ENCODE measurements around the gene CBX8. TPM values are rescaled to one million over a fixed set of nuclear protein-coding genes. Genes with fewer than 3 reads are reported as not detected.

CBX8 gene
- total and polyA plus RNA-seq, 2 of the 13 experiments (the other 11 are each of a cell fraction or from before 2014, with no cell fraction given), result 0.34 to 12.6 TPM

- TF ChIP-seq UBTF (CRISPR knock-in tag; IDR thresholded peaks at IDR 0.05), result peak; percentile 78
- TF ChIP-seq MATR3 (CRISPR knock-in tag; IDR thresholded peaks at IDR 0.05), result no peak
Observed at GRCh38 chr17:79811011-79811867, 14.4 kb upstream of the CBX8 start (continued).

GRCh38 chr17:79810130-79811010 lies 13.5 kb upstream of the CBX8 start:
- Histone ChIP-seq H3K4me2 (ENCODE audit: low read depth, low read length) (peak overlapping the region; percentile 86), H3K9me3 (ENCODE audit: low read length) (no peaks in the 10 kb centered on the region), H2AFZ (ENCODE audit: low read length) (no peak overlapping the region), H3K9ac (ENCODE audit: insufficient read depth, low read depth, low read length) (peak overlapping the region; percentile 59; the same call in 1 of the 2 replicates), H3K4me3 (replicated peaks in 1 of 3; ENCODE audit: insufficient read depth in 1 of 3, low read depth in 2 of 3, low read length in 3 of 3) (peak overlapping the region in 2 of 3 experiments; percentile 38 to 62; a peak in 3 of 6 replicates), H3K27ac (ENCODE audit: extremely low read length, insufficient read depth, low read length) (no peak overlapping the region), H3K79me2 (ENCODE audit: insufficient read depth, low read length) (no peaks in the 10 kb centered on the region), H3K4me1 (ENCODE audit: insufficient read depth, low read length) (peaks cover 49% of the 10 kb centered on the region), H3K36me3 (replicated peaks in 1 of 2; ENCODE audit: control insufficient read depth in 1 of 2, insufficient read depth in 2 of 2, low read length in 2 of 2) (no peaks in the 10 kb centered on the region), H4K20me1 (ENCODE audit: insufficient read depth, low read length) (no peaks in the 10 kb centered on the region), H3K27me3 (ENCODE audit: control insufficient read depth in 1 of 2, insufficient read depth in 2 of 2, low read length in 2 of 2) (peaks cover 25 to 68% of the 10 kb centered on the region in 2 experiments)
- FAIRE-seq (peak; percentile 18), ATAC-seq (peak; percentile 77), DNase-seq (ENCODE audit: low spot score) (peak; percentile 83)
- no TSS peak for BruUV-seq (replicated peaks)
- intact Hi-C loops (cut with micrococcal nuclease; ENCODE audit: unreplicated experiment), result loop anchor here (1.0 to 2.0 kb wide), 2 partner anchors 22 to 182 kb away; no protein-coding TSS in a partner anchor
- WGBS (ENCODE audit: low lambda C conversion rate), result 4% methylated on average over 74 of the region's 79 CpGs
- ChIA-PET CTCF (ENCODE audit: low intra/inter-chr PET ratio, low total read pairs) (interaction anchor here (0.5 to 2.3 kb wide), 6 partner anchors 20 to 161 kb away, joined by 3 to 14 read pairs (median 6); no protein-coding TSS in a partner anchor), POLR2A (interaction anchor here (0.6 to 16.5 kb wide), 17 partner anchors 9 to 782 kb away, joined by 3 to 274 read pairs (median 5); partner anchors contain the start of genes CBX4 and CBX8)
- in situ Hi-C loops (cut with HindIII; ENCODE audit: extremely low pct_ligation_motif_present, low pct_unique_long_range_greater_than_20kb), result loop anchor here (5.0 kb wide), 1 partner anchor 182 kb away; no protein-coding TSS in a partner anchor
- peak; percentile 92 for TF ChIP-seq HNRNPK (IDR thresholded peaks at IDR 0.05; ENCODE audit: low read depth, low read length, poor library complexity, severe bottlenecking)
- no peak for TF ChIP-seq ZNF800 (CRISPR knock-in tag; IDR thresholded peaks at IDR 0.05)
- no peak for TF ChIP-seq TRAFD1 (CRISPR knock-in tag; IDR thresholded peaks at IDR 0.05; ENCODE audit: borderline replicate concordance)
- no peak for TF ChIP-seq KAT8 (CRISPR knock-in tag; IDR thresholded peaks at IDR 0.05)
- TF ChIP-seq NR2F2 (IDR thresholded peaks at IDR 0.05; ENCODE audit: borderline replicate concordance, low read depth), result no peak
- TF ChIP-seq ETV5 (CRISPR knock-in tag; IDR thresholded peaks at IDR 0.05; ENCODE audit: borderline replicate concordance), result no peak
- TF ChIP-seq HOXA3 (CRISPR knock-in tag; IDR thresholded peaks at IDR 0.05), result peak; percentile 57; the same call in 1 of the 2 replicates

All from HepG2 (cell line).